AG10803 (cell line): ENCODE data around the gene PLA2G6.
"Not testable (repeated sequence)": the region's sequence is repeated elsewhere in the genome, so short reads cannot be mapped to it uniquely, and the experiment has no call there.

Experiments used
- DNase-seq: peaks from one replicate; pipeline ENCODE4 v3.0.0; 2010; ENCODE audit warnings: low read depth
- H3K4me3 ChIP-seq: 2 replicates; pipeline ENCODE4 v1.5.1; 2011; ENCODE audit warnings: mild to moderate bottlenecking, low read length, control low read depth
- TF ChIP-seq, protein P1 (sequence below): conservative IDR thresholded peaks from 2 replicates; pipeline ENCODE4 v1.5.1; 2011; ENCODE audit warnings: mild to moderate bottlenecking, low read length, control low read depth, inconsistent platforms

PLA2G6 gene

DNA sequence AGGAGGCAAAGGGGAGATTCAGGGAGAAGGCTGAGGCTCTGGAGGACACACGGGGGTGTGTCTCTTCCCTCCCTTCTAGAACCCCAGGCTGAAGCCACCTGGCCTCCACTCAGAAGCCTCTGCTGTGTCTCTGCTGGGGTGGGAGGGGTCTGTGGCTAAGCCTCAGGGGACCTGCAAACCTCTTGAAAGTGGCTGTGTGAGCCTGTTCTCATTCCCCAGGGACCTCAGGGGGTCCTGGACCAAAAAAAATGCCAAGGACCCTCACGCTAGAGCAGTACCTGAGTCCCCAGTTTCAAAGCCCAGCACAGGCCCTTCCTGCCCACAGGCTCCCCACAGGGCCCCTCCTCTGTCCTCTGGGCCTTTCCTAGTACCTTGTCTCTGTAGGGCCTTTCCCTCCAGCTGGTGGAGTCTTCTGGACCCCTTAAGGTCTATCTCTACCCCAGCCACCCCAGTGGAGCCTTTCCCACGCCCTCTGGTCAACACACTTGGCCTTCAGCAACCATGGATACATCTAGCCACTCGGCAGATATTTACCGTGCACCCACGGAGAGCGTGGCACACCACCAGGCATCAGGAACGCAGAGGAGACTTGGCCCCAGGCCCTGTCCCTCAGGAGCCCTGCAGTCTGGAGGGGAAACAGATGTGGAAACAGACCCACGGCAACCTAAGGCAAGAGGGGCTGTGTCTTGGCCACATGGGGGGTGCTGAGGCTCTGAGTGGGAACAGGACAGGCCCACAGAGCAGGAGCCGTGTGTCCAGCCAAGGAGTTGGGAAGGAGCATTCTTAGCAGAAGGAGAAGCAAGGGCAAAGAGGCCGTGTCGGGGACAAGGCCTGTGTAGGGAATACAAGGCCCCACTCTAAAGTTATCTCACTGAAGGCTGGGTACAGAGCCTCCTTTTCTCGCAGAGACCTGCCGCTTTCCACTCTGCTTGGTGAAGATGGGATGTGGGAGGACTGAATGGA, 18.5 kb downstream of the PLA2G6 start:
- no peak overlapping the region for H3K4me3 ChIP-seq
- TF ChIP-seq, protein P1, sequence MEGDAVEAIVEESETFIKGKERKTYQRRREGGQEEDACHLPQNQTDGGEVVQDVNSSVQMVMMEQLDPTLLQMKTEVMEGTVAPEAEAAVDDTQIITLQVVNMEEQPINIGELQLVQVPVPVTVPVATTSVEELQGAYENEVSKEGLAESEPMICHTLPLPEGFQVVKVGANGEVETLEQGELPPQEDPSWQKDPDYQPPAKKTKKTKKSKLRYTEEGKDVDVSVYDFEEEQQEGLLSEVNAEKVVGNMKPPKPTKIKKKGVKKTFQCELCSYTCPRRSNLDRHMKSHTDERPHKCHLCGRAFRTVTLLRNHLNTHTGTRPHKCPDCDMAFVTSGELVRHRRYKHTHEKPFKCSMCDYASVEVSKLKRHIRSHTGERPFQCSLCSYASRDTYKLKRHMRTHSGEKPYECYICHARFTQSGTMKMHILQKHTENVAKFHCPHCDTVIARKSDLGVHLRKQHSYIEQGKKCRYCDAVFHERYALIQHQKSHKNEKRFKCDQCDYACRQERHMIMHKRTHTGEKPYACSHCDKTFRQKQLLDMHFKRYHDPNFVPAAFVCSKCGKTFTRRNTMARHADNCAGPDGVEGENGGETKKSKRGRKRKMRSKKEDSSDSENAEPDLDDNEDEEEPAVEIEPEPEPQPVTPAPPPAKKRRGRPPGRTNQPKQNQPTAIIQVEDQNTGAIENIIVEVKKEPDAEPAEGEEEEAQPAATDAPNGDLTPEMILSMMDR, result no peak
- no peak for DNase-seq

- TF ChIP-seq, protein P1, result no peak
- no peak for DNase-seq
- no peak overlapping the region for H3K4me3 ChIP-seq
These were observed 25.9 kb downstream of the PLA2G6 start for GRCh38 chr22:38155703-38156102.

DNA sequence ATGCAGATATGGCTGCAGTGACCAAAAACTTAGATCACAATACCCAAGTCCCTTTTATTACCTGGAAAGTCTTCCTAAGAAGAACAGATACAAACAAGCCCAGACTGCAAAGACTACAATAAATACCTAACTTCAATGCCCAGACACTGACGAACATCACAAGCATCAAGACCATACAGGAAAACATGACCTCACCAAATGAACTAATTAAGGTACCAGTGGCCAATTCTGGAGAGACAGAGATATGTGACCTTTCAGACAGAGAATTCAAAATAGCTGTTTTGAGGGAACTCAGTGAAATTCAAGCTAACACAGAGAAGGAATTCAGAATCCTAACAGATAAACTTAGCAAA, 27.1 kb downstream of the PLA2G6 start:
- DNase-seq, H3K4me3 ChIP-seq: not testable (repeated sequence)

DNA sequence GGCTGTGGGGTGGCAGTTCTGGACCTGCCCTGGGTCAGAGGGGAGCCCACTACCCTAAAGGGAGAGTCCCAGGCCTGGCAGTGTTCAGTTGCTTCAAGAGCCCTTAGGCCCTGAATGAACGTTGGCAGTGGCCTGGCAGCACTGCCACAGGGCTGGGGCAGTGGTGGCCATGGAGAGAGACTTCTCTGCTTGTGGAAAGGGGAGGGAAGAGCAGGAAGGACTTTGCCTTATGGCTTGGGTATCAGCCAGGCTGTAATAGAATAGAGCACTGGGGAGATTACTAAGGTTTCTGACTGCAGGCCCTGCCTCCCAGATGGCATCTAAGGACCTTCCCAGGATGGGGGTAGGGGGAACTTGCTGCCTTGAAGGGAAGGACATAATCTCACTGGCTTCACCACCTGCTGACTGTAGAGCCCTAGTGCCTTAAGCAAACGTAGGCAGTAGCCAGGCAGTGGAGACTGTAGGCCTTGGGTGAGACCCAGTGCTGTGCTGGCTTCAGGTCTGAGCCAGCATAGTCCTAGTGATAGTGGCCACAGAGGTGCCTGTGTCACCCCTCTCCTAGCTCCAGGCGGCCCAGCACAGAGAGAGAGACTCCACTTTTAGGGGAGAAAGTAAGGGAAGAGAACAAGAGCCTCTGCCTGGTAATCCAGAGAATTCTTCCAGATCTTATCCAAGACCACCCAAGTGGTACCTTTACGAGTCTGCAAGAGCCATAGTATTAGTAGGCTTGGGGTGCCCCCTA, 27.6 kb downstream of the PLA2G6 start:
- TF ChIP-seq, protein P1, result no peak
- H3K4me3 ChIP-seq, result no peak overlapping the region
- no peak for DNase-seq

DNA sequence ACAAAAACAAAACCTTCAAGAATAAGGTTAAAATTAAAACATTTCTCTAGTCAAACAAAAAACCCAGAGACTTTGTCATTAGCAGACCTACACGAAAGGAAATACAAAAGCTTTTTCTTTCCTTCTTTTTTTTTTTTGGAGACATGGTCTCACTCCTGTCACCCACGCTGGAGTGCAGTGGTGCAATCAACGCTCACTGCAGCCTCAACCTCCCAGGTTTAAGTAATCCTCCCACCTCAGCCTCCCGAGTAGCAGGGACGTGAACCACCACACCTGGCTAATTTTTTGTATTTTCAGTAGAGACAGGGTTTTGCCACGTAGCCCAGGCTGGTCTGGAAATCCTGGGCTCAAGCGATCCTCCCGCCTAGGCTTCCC, 30.5 kb downstream of the PLA2G6 start:
- no peak overlapping the region for H3K4me3 ChIP-seq
- TF ChIP-seq, protein P1, result no peak
- DNase-seq, result no peak

- peak; percentile 58 for DNase-seq
- no peak overlapping the region for H3K4me3 ChIP-seq
- TF ChIP-seq, protein P1, result no peak
These were observed 33.4 kb downstream of the PLA2G6 start for GRCh38 chr22:38148245-38148644.

DNA sequence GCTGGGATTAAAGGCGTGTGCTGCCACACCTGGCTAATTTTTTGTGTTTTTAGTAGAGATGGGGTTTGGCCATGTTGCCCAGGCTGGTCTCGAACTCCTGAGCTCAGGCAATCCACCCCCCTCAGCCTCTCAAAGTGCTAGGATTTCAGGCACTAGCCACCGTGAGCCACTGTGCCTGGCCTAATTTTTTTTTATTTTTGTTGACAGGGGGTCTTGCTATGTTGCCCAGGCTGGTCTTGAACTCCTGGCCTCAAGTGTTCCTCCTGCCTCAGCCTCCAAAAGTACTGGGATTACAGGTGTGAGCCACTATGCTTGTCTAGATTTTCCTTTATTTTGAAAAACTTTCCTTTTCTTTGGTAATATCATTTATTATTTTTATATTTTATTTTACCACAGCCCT, 35.5 kb downstream of the PLA2G6 start:
- not testable (repeated sequence) for DNase-seq

GRCh38 chr22:38144025-38144405, 37.6 kb downstream of the PLA2G6 start:
- no peak for DNase-seq
- TF ChIP-seq, protein P1, result no peak
- H3K4me3 ChIP-seq, result no peak overlapping the region

More for the DNA sequence above, 35.5 kb downstream of the PLA2G6 start:
- not testable (repeated sequence) for H3K4me3 ChIP-seq
